Measurements from ENCODE around the gene DIS3L2. TPM values are rescaled to one million over a fixed set of nuclear protein-coding genes. Genes with fewer than 3 reads are reported as not detected.

DIS3L2 gene
- total RNA-seq, 4 donors from 2014 or later, result 18.7 to 30.9 (median 26.1) TPM

DNA sequence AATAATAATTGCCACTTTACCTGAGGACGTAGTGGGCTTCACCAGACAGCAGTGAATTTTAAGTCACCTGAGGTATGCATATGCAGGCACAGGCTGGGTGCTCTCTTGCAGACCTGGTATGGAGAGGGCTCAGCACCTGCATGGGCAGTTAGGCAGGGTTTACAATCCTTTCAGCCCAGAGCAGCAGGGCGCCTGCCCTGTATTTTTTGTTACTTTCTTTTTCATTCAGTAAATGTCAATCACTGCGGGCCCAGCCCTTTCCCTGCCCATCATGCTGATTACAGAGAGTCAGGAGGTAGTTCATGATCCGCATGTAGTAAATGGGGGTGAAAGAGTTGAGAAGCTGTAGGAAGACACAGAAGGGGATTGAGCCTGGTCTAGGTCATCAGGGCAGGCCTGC is 270.0 kb downstream of the DIS3L2 start:
- TF ChIP-seq, protein P1, sequence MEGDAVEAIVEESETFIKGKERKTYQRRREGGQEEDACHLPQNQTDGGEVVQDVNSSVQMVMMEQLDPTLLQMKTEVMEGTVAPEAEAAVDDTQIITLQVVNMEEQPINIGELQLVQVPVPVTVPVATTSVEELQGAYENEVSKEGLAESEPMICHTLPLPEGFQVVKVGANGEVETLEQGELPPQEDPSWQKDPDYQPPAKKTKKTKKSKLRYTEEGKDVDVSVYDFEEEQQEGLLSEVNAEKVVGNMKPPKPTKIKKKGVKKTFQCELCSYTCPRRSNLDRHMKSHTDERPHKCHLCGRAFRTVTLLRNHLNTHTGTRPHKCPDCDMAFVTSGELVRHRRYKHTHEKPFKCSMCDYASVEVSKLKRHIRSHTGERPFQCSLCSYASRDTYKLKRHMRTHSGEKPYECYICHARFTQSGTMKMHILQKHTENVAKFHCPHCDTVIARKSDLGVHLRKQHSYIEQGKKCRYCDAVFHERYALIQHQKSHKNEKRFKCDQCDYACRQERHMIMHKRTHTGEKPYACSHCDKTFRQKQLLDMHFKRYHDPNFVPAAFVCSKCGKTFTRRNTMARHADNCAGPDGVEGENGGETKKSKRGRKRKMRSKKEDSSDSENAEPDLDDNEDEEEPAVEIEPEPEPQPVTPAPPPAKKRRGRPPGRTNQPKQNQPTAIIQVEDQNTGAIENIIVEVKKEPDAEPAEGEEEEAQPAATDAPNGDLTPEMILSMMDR (IDR thresholded peaks at IDR 0.05; ENCODE audit: low read depth), result no peak

DNA sequence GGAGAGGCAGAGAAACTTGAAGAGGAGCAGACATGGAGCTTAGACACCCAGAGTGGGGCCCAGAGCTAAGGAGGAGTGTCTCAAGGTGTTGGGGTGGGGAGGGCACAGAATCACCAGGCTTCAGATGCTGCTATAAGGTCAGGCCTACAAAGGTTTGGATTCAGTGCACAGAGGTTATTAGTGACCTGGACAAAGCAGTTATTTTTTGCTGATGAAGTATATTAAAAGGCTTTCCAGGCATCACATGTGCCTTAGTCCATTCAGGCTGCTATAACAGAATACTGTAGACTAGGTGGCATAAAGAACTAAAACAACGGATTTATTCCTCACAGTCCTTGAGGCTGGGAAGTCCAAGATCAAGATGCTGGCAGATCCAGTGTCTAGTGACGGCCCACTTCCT is 271.4 kb downstream of the DIS3L2 start:
- TF ChIP-seq, protein P1 (IDR thresholded peaks at IDR 0.05; ENCODE audit: low read depth), result no peak

DNA sequence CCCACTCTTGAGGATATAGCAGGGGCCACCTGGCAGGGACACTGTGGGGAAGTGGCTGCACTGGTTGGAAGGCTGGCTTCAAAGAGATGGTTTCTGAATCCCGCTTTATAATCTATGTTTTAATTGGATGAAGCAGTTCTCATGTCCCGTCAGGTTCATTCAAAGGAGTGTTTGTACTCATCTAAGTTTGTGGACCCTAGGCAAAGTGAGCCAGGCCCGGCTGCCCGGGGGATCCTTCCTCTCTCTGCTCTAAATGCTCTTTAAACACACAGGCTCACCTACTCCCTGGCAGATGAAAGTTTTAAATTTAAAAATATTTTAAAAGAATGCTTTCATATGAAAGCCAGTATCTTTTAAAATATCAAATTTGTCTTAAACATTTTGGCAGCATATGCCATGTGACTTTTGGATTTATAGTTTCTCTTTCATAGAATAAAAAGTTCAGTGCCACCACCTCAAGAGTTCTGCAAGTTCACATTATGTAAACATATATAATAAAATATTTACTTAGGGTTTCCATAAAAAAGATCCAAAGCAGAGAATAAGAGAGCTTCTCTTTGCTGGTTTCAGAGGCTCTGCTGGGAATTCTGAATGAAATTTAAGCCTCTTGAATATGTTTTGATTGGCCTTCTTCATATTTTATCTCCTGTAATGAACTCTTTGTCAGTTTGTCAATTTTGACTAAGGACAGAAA is 273.6 kb downstream of the DIS3L2 start:
- TF ChIP-seq, protein P1 (IDR thresholded peaks at IDR 0.05; ENCODE audit: low read depth), result no peak

DNA sequence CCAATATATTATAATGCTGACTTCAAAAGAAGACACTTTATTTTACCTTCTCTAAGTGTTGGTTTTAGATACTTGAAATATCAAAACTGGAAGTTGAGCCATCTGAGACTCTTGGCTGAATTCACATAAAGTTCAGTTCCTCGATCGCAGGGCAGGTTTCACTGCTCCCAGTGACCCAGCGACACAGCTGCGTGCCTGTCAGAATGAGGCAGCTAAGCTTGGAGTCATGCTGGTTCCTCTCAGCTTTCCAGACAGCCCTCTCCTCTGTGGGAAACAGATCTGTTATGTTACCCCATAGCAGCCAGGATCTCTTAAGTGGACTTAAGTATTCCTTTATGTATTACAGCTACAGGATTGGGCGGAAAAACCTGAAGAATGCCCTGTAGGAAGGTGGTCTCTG is 274.2 kb downstream of the DIS3L2 start:
- TF ChIP-seq, protein P1 (IDR thresholded peaks at IDR 0.05; ENCODE audit: low read depth), result no peak

DNA sequence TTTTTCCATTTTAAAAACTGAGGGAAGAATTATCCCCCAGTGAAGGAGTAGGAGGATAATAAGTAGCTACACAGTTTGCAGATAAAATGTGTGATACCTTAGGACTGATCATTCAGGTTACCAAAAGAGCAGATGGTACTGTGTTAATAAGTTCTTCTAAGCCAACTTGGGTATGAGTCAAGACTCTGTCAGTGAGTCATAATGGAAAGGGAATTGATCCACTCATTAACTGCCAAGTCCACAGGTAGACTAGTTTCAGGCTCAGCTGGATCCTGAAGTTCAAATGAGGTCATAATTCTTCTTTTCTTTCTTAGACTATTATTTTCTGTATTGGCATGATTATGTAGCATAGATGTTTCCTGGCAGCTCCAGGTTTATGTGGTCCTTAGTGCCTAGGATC is 274.7 kb downstream of the DIS3L2 start:
- TF ChIP-seq, protein P1 (IDR thresholded peaks at IDR 0.05; ENCODE audit: low read depth), result no peak

DNA sequence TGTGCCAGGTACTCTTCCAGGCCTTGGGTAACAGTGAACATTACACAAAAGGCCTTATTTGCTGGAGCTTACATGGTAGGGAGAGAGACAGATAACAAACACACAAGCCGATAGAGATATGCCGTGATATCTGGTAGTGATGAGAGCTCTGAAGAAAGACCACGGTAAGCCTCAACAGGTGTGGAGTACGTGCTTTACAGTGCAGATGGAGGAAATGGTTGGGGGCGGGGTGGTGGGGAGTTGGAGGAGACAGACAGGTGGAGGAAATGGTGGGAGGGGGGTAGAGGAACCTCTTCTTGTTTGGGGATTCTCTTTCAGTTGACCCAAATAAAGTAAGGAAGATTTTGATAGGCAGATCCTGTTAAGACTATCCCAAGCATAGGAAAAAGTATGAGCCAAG is 276.0 kb downstream of the DIS3L2 start:
- TF ChIP-seq, protein P1 (IDR thresholded peaks at IDR 0.05; ENCODE audit: low read depth), result no peak

DNA sequence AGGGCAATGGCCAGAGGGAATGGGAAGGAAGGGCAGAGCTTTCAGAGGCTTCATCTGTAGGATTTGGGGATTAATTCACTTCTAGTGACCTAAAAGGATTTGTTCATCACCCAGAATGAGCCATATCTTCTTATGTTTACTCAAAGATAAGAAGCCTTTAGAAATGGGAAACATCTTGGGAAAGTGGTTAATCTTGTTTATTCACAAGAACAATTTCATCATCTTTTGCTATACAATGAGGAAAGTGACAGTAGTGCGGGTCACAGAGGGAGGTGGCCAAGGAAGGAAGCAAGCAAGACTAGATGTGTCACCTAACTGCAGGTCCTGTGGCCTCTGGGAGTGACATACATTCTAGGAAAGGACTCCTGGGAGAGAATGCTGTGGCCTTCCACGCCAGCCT is 276.6 kb downstream of the DIS3L2 start:
- TF ChIP-seq, protein P1 (IDR thresholded peaks at IDR 0.05; ENCODE audit: low read depth), result no peak

All from subcutaneous adipose tissue (tissue), 4 donors.